ENCODE results near the gene NAT8. TPM values are rescaled to one million over a fixed set of nuclear protein-coding genes. Genes with fewer than 3 reads are reported as not detected.
"Not testable (repeated sequence)": the region's sequence is repeated elsewhere in the genome, so short reads cannot be mapped to it uniquely, and the experiment has no call there.

Gene NAT8
- total and polyA plus RNA-seq, 8 donors, result 0.09 TPM; not detected in 7

DNA sequence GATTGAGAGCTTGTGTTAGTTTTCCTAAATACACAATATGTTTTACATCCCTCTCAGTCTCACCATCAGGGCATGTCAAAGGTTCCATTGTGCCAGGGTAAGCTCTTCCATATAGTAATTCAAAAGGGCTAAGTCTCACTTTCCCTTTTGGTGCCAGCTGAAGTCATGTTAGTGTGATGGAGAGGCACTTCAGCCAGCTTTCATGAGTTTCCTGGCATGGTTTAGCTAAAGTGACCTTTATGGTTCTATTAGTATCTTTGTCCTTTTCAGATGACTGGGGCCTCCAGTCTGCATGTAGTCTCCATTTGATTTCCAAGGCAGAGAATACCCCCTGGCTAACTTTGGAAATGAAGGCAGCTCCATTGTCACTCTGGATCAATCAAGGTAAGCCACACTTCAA, 27.2 kb downstream of the NAT8 start:
- Histone ChIP-seq H3K27ac (no peak overlapping the region), H3K27me3 (no peaks in the 10 kb centered on the region), H3K4me3 (no peak overlapping the region), H3K4me1 (no peaks in the 10 kb centered on the region), H3K9me3 (no peaks in the 10 kb centered on the region), H3K36me3 (peaks cover 0 to 4% (median 0%) of the 10 kb centered on the region in 3 donors)
- intact Hi-C loops (cut with DNase I), result no loop called here
- DNase-seq (no peak), ATAC-seq (no peak), FAIRE-seq (no peak)
- TF ChIP-seq, protein P1, sequence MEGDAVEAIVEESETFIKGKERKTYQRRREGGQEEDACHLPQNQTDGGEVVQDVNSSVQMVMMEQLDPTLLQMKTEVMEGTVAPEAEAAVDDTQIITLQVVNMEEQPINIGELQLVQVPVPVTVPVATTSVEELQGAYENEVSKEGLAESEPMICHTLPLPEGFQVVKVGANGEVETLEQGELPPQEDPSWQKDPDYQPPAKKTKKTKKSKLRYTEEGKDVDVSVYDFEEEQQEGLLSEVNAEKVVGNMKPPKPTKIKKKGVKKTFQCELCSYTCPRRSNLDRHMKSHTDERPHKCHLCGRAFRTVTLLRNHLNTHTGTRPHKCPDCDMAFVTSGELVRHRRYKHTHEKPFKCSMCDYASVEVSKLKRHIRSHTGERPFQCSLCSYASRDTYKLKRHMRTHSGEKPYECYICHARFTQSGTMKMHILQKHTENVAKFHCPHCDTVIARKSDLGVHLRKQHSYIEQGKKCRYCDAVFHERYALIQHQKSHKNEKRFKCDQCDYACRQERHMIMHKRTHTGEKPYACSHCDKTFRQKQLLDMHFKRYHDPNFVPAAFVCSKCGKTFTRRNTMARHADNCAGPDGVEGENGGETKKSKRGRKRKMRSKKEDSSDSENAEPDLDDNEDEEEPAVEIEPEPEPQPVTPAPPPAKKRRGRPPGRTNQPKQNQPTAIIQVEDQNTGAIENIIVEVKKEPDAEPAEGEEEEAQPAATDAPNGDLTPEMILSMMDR (IDR thresholded peaks at IDR 0.05), result no peak

DNA sequence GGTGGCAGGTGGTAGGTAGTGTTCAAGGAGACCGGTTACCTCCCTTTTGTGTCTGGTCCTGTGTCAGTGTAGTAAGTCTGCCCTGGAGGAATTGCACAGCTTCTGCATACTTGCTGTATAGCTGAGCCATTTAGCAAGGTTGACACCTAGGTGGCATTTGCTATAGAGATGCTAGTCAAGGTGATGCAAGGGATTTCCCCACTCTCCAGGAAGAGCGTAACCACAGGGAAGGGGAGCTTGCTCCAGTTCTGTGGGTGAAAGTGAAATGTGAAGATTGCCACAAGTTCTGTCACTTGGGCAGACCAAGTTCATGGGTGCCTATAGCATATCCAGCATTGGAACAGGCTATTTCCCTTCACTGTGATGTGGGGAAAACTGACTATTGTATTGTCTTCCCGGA, 28.1 kb downstream of the NAT8 start:
- ATAC-seq (no peak), DNase-seq (no peak), FAIRE-seq (no peak)
- Histone ChIP-seq H3K9me3 (no peaks in the 10 kb centered on the region), H3K27ac (no peak overlapping the region), H3K36me3 (peaks cover 0 to 4% (median 0%) of the 10 kb centered on the region in 3 donors), H3K4me1 (no peaks in the 10 kb centered on the region), H3K27me3 (no peaks in the 10 kb centered on the region), H3K4me3 (no peak overlapping the region)
- TF ChIP-seq, protein P1 (IDR thresholded peaks at IDR 0.05), result no peak
- intact Hi-C loops (cut with DNase I), result no loop called here
- 96 to 97% methylated on average over 3 of the region's 3 CpGs for WGBS, 2 donors

DNA sequence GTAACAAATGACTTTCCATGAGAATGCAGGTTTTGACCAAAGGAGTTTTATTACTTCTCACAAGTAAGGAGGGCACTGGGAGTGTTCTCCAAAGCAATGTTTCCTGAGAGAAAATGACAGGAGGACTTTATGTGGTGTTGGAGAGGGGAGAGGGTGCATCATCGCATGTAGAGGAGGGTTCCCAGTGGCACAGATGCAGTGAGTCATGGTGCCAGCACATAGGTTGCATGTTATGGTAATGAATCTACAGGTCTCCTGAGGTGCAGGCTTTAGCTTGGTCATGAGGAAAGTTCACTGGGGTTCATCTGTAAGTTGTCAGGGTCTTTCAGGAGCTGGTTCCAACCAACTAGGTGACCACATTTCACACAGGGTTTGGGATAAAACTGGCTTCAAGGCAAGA, 30.4 kb downstream of the NAT8 start:
- 93 to 97% methylated on average over 1 of the region's 1 CpG for WGBS, 2 donors
- ATAC-seq (no peak), FAIRE-seq (no peak)

DNA sequence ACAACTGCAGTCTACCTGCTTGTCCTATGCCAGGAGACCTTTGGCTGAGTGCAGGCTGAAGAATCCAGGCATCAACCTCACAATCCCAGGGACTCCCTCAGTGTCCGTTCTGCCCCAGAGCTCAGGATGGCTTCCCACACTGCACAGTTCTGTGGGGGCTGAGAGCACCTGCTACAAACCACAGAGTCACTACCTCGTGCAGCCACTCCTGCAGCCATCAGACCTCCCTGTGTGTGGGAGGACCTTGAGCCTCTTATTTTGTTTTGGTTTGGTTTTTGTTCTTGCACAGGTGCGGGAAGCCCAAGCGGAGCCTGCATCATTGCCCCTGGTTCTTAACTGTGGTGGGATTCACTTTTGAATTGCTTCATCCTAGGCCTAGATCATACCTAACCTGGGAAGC, 31.0 kb downstream of the NAT8 start:
- TF ChIP-seq, protein P1 (IDR thresholded peaks at IDR 0.05), result no peak
- intact Hi-C loops (cut with DNase I), result no loop called here
- Histone ChIP-seq H3K4me3 (no peak overlapping the region), H3K9me3 (no peaks in the 10 kb centered on the region), H3K27ac (no peak overlapping the region), H3K36me3 (peaks cover 0 to 4% (median 0%) of the 10 kb centered on the region in 3 donors), H3K27me3 (no peaks in the 10 kb centered on the region), H3K4me1 (no peaks in the 10 kb centered on the region)
- FAIRE-seq, result no peak
- WGBS, 2 donors, result 80 to 93% methylated on average over 4 of the region's 4 CpGs
- DNase-seq, result no peak
- no peak for ATAC-seq

More for the DNA sequence above, 30.4 kb downstream of the NAT8 start:
- intact Hi-C loops (cut with DNase I), result no loop called here
- H3K36me3 ChIP-seq, result peaks cover 0 to 4% (median 0%) of the 10 kb centered on the region in 3 donors
- no peak overlapping the region for H3K4me3 ChIP-seq
- no peaks in the 10 kb centered on the region for H3K4me1 ChIP-seq
- no peak overlapping the region for H3K27ac ChIP-seq
- no peak for DNase-seq
- no peaks in the 10 kb centered on the region for H3K9me3 ChIP-seq
- H3K27me3 ChIP-seq, result no peaks in the 10 kb centered on the region
- TF ChIP-seq, protein P1 (IDR thresholded peaks at IDR 0.05), result no peak

DNA sequence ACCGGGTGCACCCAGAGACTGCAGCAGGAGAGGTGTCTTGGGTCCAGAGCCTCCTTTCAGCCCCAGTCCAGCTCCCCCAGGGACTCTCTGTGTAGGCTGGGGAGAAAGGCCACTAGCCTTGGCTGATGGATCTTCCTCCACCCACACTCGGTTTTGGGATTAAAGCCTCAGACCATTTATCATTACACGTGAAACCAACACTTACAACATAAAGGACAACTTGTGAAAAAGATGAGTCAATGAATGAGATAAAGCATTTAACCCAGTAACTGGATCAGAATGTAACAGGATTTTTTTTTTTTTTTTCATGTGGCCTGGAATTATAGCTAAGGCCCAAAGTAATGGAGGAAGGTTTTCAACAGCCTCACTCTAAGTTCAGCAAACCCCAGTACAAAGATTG, 32.1 kb downstream of the NAT8 start:
- no peak for FAIRE-seq
- intact Hi-C loops (cut with DNase I), result no loop called here
- Histone ChIP-seq H3K27ac (no peak overlapping the region), H3K4me1 (no peaks in the 10 kb centered on the region), H3K9me3 (no peaks in the 10 kb centered on the region), H3K4me3 (no peak overlapping the region), H3K27me3 (no peaks in the 10 kb centered on the region), H3K36me3 (peaks cover 0 to 4% (median 0%) of the 10 kb centered on the region in 3 donors)
- TF ChIP-seq, protein P1 (IDR thresholded peaks at IDR 0.05), result no peak
- no peak for DNase-seq
- 85 to 91% methylated on average over 3 of the region's 3 CpGs for WGBS, 2 donors
- peak in 1 of 4 donors; percentile 27 for ATAC-seq

DNA sequence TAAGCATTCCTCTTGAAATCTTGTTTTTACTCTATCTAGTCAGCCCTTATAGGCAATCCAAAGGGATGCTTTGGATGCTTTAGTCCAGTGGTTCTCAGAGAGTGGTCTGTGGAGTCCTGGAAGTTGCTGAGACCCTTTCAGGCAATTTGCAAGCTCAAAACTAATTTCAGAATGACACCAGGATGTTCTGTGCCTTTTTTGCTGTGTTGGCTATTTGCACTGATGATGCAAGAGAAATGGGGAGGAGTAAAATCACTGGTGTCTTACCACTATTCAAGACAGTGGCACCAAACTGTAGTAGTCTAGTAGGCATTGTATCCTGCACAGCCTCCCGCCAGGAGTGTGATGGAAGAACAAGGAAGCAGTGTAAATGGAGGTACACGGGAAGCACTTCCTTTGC, 37.6 kb downstream of the NAT8 start:
- 93 to 95% methylated on average over 2 of the region's 2 CpGs for WGBS, 2 donors
- H3K27me3 ChIP-seq; H3K4me1 ChIP-seq; ATAC-seq; intact Hi-C loops (cut with DNase I); H3K9me3 ChIP-seq; H3K27ac ChIP-seq; DNase-seq; H3K4me3 ChIP-seq; FAIRE-seq: not testable (repeated sequence)
- peaks cover 0 to 12% (median 0%) of the 10 kb centered on the region in 3 donors for H3K36me3 ChIP-seq

DNA sequence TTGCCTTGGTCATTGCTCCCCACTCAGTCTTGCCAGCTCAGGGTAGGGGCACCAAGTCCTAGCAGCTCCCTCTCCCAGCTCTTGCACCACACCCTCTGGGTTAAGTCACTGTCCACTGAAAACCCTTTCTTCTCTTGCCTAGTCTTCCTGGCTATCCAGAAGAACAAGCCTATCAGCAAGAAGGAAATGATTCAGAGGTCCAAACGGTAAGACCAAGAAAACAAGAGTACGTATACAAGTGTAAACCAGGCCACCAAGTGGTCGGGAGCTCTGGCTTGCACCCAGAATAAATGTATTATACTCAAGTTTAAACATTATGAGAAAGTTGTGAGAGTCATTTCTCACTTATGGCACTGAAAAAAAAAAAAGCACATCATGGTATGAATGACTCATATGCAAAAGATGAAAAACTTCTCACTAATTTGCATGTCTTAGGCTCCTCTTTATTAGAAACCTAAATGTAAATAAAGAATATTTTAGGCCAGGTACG, 39.1 kb downstream of the NAT8 start:
- intact Hi-C loops (cut with DNase I); ATAC-seq; FAIRE-seq; H3K4me3 ChIP-seq; H3K27ac ChIP-seq; H3K4me1 ChIP-seq; H3K27me3 ChIP-seq; DNase-seq; H3K9me3 ChIP-seq: not testable (repeated sequence)
- WGBS, 2 donors, result 85 to 92% methylated on average over 4 of the region's 4 CpGs
- H3K36me3 ChIP-seq, result peaks cover 0 to 12% (median 0%) of the 10 kb centered on the region in 3 donors
